Measurements from ENCODE around the gene CNGA2.

Gene CNGA2

GRCh38 chrX:151773434-151773833, 38.9 kb downstream of the CNGA2 start:
- no CpG with 5 or more reads among the region's 5 CpGs for WGBS (ENCODE audit: insufficient coverage, insufficient read length)
- Histone ChIP-seq H3K27me3 (ENCODE audit: control insufficient read depth, insufficient read depth, low read length) (no peaks in the 10 kb centered on the region), H3K9me3 (ENCODE audit: control insufficient read depth, insufficient read depth, low read length) (no peaks in the 10 kb centered on the region), H3K36me3 (ENCODE audit: control insufficient read depth, insufficient read depth, low read length) (no peaks in the 10 kb centered on the region), H3K27ac (ENCODE audit: low read length) (no peak overlapping the region), H3K4me3 (ENCODE audit: low read length) (no peak overlapping the region), H3K4me1 (ENCODE audit: control insufficient read depth, insufficient read depth, low read length) (no peaks in the 10 kb centered on the region; the same call in 1 of the 2 replicates)
- no peak for DNase-seq (ENCODE audit: low read depth, low spot score)

- no peak overlapping the region for H3K4me3 ChIP-seq (ENCODE audit: low read length)
- no peak for DNase-seq (ENCODE audit: low read depth, low spot score)
- WGBS (ENCODE audit: insufficient coverage, insufficient read length), result no CpG with 5 or more reads among the region's 3 CpGs
- H3K36me3 ChIP-seq (ENCODE audit: control insufficient read depth, insufficient read depth, low read length), result no peaks in the 10 kb centered on the region
- H3K9me3 ChIP-seq (ENCODE audit: control insufficient read depth, insufficient read depth, low read length), result no peaks in the 10 kb centered on the region
- H3K27me3 ChIP-seq (ENCODE audit: control insufficient read depth, insufficient read depth, low read length), result no peaks in the 10 kb centered on the region
- H3K4me1 ChIP-seq (ENCODE audit: control insufficient read depth, insufficient read depth, low read length), result no peaks in the 10 kb centered on the region; the same call in 1 of the 2 replicates
- H3K27ac ChIP-seq (ENCODE audit: low read length), result no peak overlapping the region
These were observed 39.9 kb downstream of the CNGA2 start for GRCh38 chrX:151774421-151774820.

GRCh38 chrX:151776181-151776731, 41.7 kb downstream of the CNGA2 start:
- DNase-seq (ENCODE audit: low read depth, low spot score), result no peak
- whole genome bisulfite sequencing (ENCODE audit: insufficient coverage, insufficient read length), result no CpG with 5 or more reads among the region's 13 CpGs

GRCh38 chrX:151776936-151777335, 42.4 kb downstream of the CNGA2 start:
- no CpG with 5 or more reads among the region's 5 CpGs for WGBS (ENCODE audit: insufficient coverage, insufficient read length)
- Histone ChIP-seq H3K9me3 (ENCODE audit: control insufficient read depth, insufficient read depth, low read length) (no peaks in the 10 kb centered on the region), H3K4me3 (ENCODE audit: low read length) (no peak overlapping the region), H3K36me3 (ENCODE audit: control insufficient read depth, insufficient read depth, low read length) (no peaks in the 10 kb centered on the region), H3K27me3 (ENCODE audit: control insufficient read depth, insufficient read depth, low read length) (no peaks in the 10 kb centered on the region), H3K27ac (ENCODE audit: low read length) (no peak overlapping the region), H3K4me1 (ENCODE audit: control insufficient read depth, insufficient read depth, low read length) (no peaks in the 10 kb centered on the region; the same call in 1 of the 2 replicates)
- no peak for DNase-seq (ENCODE audit: low read depth, low spot score)

More at GRCh38 chrX:151776181-151776731, 41.7 kb downstream of the CNGA2 start:
- Histone ChIP-seq H3K27me3 (ENCODE audit: control insufficient read depth, insufficient read depth, low read length) (no peaks in the 10 kb centered on the region), H3K36me3 (ENCODE audit: control insufficient read depth, insufficient read depth, low read length) (no peaks in the 10 kb centered on the region), H3K27ac (ENCODE audit: low read length) (no peak overlapping the region), H3K4me1 (ENCODE audit: control insufficient read depth, insufficient read depth, low read length) (no peaks in the 10 kb centered on the region; the same call in 1 of the 2 replicates), H3K4me3 (ENCODE audit: low read length) (no peak overlapping the region), H3K9me3 (ENCODE audit: control insufficient read depth, insufficient read depth, low read length) (no peaks in the 10 kb centered on the region)

GRCh38 chrX:151779258-151779657, 44.7 kb downstream of the CNGA2 start:
- H3K36me3 ChIP-seq (ENCODE audit: control insufficient read depth, insufficient read depth, low read length), result no peaks in the 10 kb centered on the region
- no CpG with 5 or more reads among the region's 4 CpGs for WGBS (ENCODE audit: insufficient coverage, insufficient read length)
- DNase-seq (ENCODE audit: low read depth, low spot score), result no peak
- H3K4me3 ChIP-seq (ENCODE audit: low read length), result no peak overlapping the region
- H3K4me1 ChIP-seq (ENCODE audit: control insufficient read depth, insufficient read depth, low read length), result no peaks in the 10 kb centered on the region
- H3K9me3 ChIP-seq (ENCODE audit: control insufficient read depth, insufficient read depth, low read length), result no peaks in the 10 kb centered on the region
- H3K27me3 ChIP-seq (ENCODE audit: control insufficient read depth, insufficient read depth, low read length), result no peaks in the 10 kb centered on the region
- H3K27ac ChIP-seq (ENCODE audit: low read length), result no peak overlapping the region

GRCh38 chrX:151780621-151781020, 46.1 kb downstream of the CNGA2 start:
- WGBS (ENCODE audit: insufficient coverage, insufficient read length), result no CpG with 5 or more reads among the region's 4 CpGs
- no peaks in the 10 kb centered on the region for H3K9me3 ChIP-seq (ENCODE audit: control insufficient read depth, insufficient read depth, low read length)

GRCh38 chrX:151789179-151789800, 54.7 kb downstream of the CNGA2 start:
- no CpG with 5 or more reads among the region's 6 CpGs for WGBS (ENCODE audit: insufficient coverage, insufficient read length)
- no peak overlapping the region for H3K27ac ChIP-seq (ENCODE audit: low read length)
- H3K4me3 ChIP-seq (ENCODE audit: low read length), result no peak overlapping the region
- H3K27me3 ChIP-seq (ENCODE audit: control insufficient read depth, insufficient read depth, low read length), result no peaks in the 10 kb centered on the region
- no peak for DNase-seq (ENCODE audit: low read depth, low spot score)
- H3K36me3 ChIP-seq (ENCODE audit: control insufficient read depth, insufficient read depth, low read length), result no peaks in the 10 kb centered on the region
- H3K9me3 ChIP-seq (ENCODE audit: control insufficient read depth, insufficient read depth, low read length), result no peaks in the 10 kb centered on the region
- no peaks in the 10 kb centered on the region for H3K4me1 ChIP-seq (ENCODE audit: control insufficient read depth, insufficient read depth, low read length)

More at GRCh38 chrX:151780621-151781020, 46.1 kb downstream of the CNGA2 start:
- H3K36me3 ChIP-seq (ENCODE audit: control insufficient read depth, insufficient read depth, low read length), result no peaks in the 10 kb centered on the region
- no peak overlapping the region for H3K27ac ChIP-seq (ENCODE audit: low read length)
- no peak overlapping the region for H3K4me3 ChIP-seq (ENCODE audit: low read length)
- DNase-seq (ENCODE audit: low read depth, low spot score), result no peak
- H3K4me1 ChIP-seq (ENCODE audit: control insufficient read depth, insufficient read depth, low read length), result no peaks in the 10 kb centered on the region
- H3K27me3 ChIP-seq (ENCODE audit: control insufficient read depth, insufficient read depth, low read length), result no peaks in the 10 kb centered on the region

- Histone ChIP-seq H3K27me3 (ENCODE audit: control insufficient read depth, insufficient read depth, low read length) (no peaks in the 10 kb centered on the region), H3K27ac (ENCODE audit: low read length) (no peak overlapping the region), H3K4me3 (ENCODE audit: low read length) (no peak overlapping the region), H3K4me1 (ENCODE audit: control insufficient read depth, insufficient read depth, low read length) (no peaks in the 10 kb centered on the region), H3K36me3 (ENCODE audit: control insufficient read depth, insufficient read depth, low read length) (no peaks in the 10 kb centered on the region), H3K9me3 (ENCODE audit: control insufficient read depth, insufficient read depth, low read length) (no peaks in the 10 kb centered on the region)
- no peak for DNase-seq (ENCODE audit: low read depth, low spot score)
- WGBS (ENCODE audit: insufficient coverage, insufficient read length), result no CpG with 5 or more reads among the region's 3 CpGs
These were observed 56.1 kb downstream of the CNGA2 start for GRCh38 chrX:151790481-151791160.

- H3K27ac ChIP-seq (ENCODE audit: low read length), result no peak overlapping the region
- no peaks in the 10 kb centered on the region for H3K36me3 ChIP-seq (ENCODE audit: control insufficient read depth, insufficient read depth, low read length)
- H3K9me3 ChIP-seq (ENCODE audit: control insufficient read depth, insufficient read depth, low read length), result no peaks in the 10 kb centered on the region
- no peaks in the 10 kb centered on the region for H3K4me1 ChIP-seq (ENCODE audit: control insufficient read depth, insufficient read depth, low read length)
- no peak overlapping the region for H3K4me3 ChIP-seq (ENCODE audit: low read length)
- no peaks in the 10 kb centered on the region for H3K27me3 ChIP-seq (ENCODE audit: control insufficient read depth, insufficient read depth, low read length)
- WGBS (ENCODE audit: insufficient coverage, insufficient read length), result no CpG with 5 or more reads among the region's 3 CpGs
- DNase-seq (ENCODE audit: low read depth, low spot score), result no peak
These were observed 57.4 kb downstream of the CNGA2 start for GRCh38 chrX:151791961-151792360.

GRCh38 chrX:151792505-151792904, 58.0 kb downstream of the CNGA2 start:
- no peak for DNase-seq (ENCODE audit: low read depth, low spot score)
- Histone ChIP-seq H3K4me1 (ENCODE audit: control insufficient read depth, insufficient read depth, low read length) (no peaks in the 10 kb centered on the region), H3K27ac (ENCODE audit: low read length) (no peak overlapping the region), H3K27me3 (ENCODE audit: control insufficient read depth, insufficient read depth, low read length) (no peaks in the 10 kb centered on the region), H3K36me3 (ENCODE audit: control insufficient read depth, insufficient read depth, low read length) (no peaks in the 10 kb centered on the region), H3K4me3 (ENCODE audit: low read length) (no peak overlapping the region), H3K9me3 (ENCODE audit: control insufficient read depth, insufficient read depth, low read length) (no peaks in the 10 kb centered on the region)
- no CpG with 5 or more reads among the region's 5 CpGs for WGBS (ENCODE audit: insufficient coverage, insufficient read length)

Measured in iPS DF 6.9 (cell line).